Measurements from ENCODE around the gene PRCC. TPM values are rescaled to one million over a fixed set of nuclear protein-coding genes. Genes with fewer than 3 reads are reported as not detected.

The PRCC gene
- polyA plus RNA-seq, 3 donors, result 26.7 to 37.1 (median 29.6) TPM

DNA sequence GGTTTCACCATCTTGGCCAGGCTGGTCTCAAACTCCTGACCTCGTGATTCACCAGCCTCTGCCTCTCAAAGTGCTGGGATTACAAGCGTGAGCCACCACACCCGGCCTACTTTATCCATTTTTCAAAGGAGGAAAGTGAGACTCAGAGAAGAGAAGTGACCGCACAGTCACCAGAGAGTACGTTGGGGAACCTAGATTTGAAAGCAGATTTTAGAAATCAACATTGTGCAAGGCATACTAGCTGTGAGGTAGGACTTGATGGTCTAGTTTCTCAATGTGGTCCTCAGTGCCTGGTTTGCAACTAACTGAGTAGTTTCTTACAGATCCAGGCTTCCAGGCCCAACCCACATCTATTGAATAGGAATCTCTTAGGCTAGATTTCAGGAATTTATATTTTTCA lies 1.7 kb upstream of the PRCC start:
- intact Hi-C loops (cut with micrococcal nuclease), result loop anchor here (2.0 to 5.0 kb wide), 2 partner anchors 15 to 33 kb away; partner anchors contain the start of gene HDGF (in 2 of the 2)
- Histone ChIP-seq H3K27ac (ENCODE audit: low read depth in 1 of 2, low read length in 2 of 2) (peak overlapping the region; percentile 93 to 97), H3K79me2 (ENCODE audit: insufficient read depth, low read length) (peaks cover 40% of the 10 kb centered on the region), H3K4me3 (replicated peaks in 1 of 3; ENCODE audit: low read depth in 2 of 3, low read length in 3 of 3) (peak overlapping the region in 1 of 3 experiments; percentile 79), H3K27me3 (ENCODE audit: control insufficient read depth in 2 of 2, insufficient read depth in 2 of 2, low read length in 2 of 2) (no peaks in the 10 kb centered on the region), H3K4me2 (replicated peaks; ENCODE audit: extremely low read depth, low read length, poor library complexity, severe bottlenecking) (peak overlapping the region; percentile 90), H3K36me3 (replicated peaks in 1 of 2; ENCODE audit: control insufficient read depth in 1 of 2, insufficient read depth in 2 of 2, low read length in 2 of 2) (peaks cover 2 to 9% of the 10 kb centered on the region in 2 donors), H4K20me1 (ENCODE audit: insufficient read depth, low read length) (peaks cover 5% of the 10 kb centered on the region), H2AFZ (ENCODE audit: insufficient read depth, low read depth, low read length, poor library complexity, severe bottlenecking) (peak overlapping the region; percentile 89), H3K9me3 (replicated peaks in 1 of 2; ENCODE audit: control insufficient read depth in 1 of 2, insufficient read depth in 1 of 2, low read length in 2 of 2) (no peaks in the 10 kb centered on the region), H3K9ac (ENCODE audit: insufficient read depth, low read length, poor library complexity, severe bottlenecking) (no peak overlapping the region), H3K4me1 (ENCODE audit: control insufficient read depth in 1 of 2, insufficient read depth in 2 of 2, low read length in 2 of 2) (peaks cover 31% of the 10 kb centered on the region in 2 donors)
- H3K27me3 Mint-ChIP-seq (ENCODE audit: low read depth in 3 of 3), result peaks cover 0 to 2% (median 0%) of the 10 kb centered on the region in 3 donors
- TF ChIP-seq, protein P1, sequence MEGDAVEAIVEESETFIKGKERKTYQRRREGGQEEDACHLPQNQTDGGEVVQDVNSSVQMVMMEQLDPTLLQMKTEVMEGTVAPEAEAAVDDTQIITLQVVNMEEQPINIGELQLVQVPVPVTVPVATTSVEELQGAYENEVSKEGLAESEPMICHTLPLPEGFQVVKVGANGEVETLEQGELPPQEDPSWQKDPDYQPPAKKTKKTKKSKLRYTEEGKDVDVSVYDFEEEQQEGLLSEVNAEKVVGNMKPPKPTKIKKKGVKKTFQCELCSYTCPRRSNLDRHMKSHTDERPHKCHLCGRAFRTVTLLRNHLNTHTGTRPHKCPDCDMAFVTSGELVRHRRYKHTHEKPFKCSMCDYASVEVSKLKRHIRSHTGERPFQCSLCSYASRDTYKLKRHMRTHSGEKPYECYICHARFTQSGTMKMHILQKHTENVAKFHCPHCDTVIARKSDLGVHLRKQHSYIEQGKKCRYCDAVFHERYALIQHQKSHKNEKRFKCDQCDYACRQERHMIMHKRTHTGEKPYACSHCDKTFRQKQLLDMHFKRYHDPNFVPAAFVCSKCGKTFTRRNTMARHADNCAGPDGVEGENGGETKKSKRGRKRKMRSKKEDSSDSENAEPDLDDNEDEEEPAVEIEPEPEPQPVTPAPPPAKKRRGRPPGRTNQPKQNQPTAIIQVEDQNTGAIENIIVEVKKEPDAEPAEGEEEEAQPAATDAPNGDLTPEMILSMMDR (IDR thresholded peaks at IDR 0.05), result no peak
- H3K9me3 Mint-ChIP-seq, result peaks cover 0 to 1% (median 0%) of the 10 kb centered on the region in 7 donors
- H3K27ac Mint-ChIP-seq, result no peak overlapping the region
- peaks cover 3 to 9% of the 10 kb centered on the region in 2 donors for H3K36me3 Mint-ChIP-seq
- DNase-seq, result peak; percentile 50 to 63 (median 63)
- 0% methylated on average over 2 of the region's 5 CpGs for WGBS (ENCODE audit: insufficient coverage)
- peaks cover 21% of the 10 kb centered on the region for H3K4me1 Mint-ChIP-seq
- peak overlapping the region; percentile 20 to 42 for H3K4me3 Mint-ChIP-seq

DNA sequence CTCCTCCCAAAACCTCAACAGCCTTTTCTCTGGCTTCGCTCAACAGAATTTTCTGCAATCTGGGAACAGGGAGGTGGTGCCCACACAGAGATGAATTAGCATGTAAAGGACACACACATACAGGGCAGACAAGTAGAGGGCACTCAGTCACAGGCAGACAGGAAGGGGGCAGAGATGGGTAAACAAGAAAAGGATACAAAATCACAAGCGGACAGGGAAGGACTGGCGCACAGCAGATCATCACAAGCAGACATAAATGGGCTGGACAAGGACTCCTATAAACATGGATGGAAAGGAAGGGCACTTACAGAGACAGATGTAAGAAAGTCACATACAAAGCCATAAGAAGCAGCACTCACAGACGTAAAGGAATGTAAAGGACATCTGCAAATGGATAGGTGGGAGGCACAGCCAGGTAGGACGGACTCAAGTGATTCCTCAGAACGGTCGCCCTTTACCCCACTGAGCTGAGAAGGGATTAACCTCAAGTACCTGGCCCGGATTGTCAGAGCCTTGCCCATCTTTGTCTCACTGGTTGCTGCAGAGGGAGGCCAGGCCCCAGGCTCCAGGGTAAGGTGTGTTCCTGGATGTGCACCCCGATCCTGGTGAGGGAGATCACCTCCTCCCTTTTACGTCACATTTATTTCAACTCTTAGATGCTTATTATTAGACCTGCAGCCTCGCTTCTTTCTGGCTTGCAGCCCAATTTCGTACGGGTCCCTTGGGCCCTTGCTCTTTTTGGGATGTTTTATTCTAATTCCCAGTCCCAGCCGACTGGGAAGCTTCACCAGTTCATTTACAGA lies 836 bp upstream of the PRCC start:
- TF ChIP-seq, protein P1 (IDR thresholded peaks at IDR 0.05), result no peak
- no peak overlapping the region for H3K27ac Mint-ChIP-seq
- Histone ChIP-seq H3K4me1 (ENCODE audit: control insufficient read depth in 1 of 2, insufficient read depth in 2 of 2, low read length in 2 of 2) (peaks cover 31 to 37% of the 10 kb centered on the region in 2 donors), H3K27me3 (ENCODE audit: control insufficient read depth in 2 of 2, insufficient read depth in 2 of 2, low read length in 2 of 2) (no peaks in the 10 kb centered on the region), H3K9me3 (replicated peaks in 1 of 2; ENCODE audit: control insufficient read depth in 1 of 2, insufficient read depth in 1 of 2, low read length in 2 of 2) (no peaks in the 10 kb centered on the region), H3K4me3 (replicated peaks in 1 of 3; ENCODE audit: low read depth in 2 of 3, low read length in 3 of 3) (peak overlapping the region; percentile 74 to 95 (median 79)), H3K4me2 (replicated peaks; ENCODE audit: extremely low read depth, low read length, poor library complexity, severe bottlenecking) (peak overlapping the region; percentile 90), H3K27ac (ENCODE audit: low read depth in 1 of 2, low read length in 2 of 2) (peak overlapping the region; percentile 93 to 97), H2AFZ (ENCODE audit: insufficient read depth, low read depth, low read length, poor library complexity, severe bottlenecking) (peak overlapping the region; percentile 89), H3K79me2 (ENCODE audit: insufficient read depth, low read length) (peaks cover 49% of the 10 kb centered on the region), H4K20me1 (ENCODE audit: insufficient read depth, low read length) (peaks cover 14% of the 10 kb centered on the region), H3K9ac (ENCODE audit: insufficient read depth, low read length, poor library complexity, severe bottlenecking) (peak overlapping the region; percentile 55), H3K36me3 (replicated peaks in 1 of 2; ENCODE audit: control insufficient read depth in 1 of 2, insufficient read depth in 2 of 2, low read length in 2 of 2) (peaks cover 11 to 17% of the 10 kb centered on the region in 2 donors)
- H3K9me3 Mint-ChIP-seq, result peaks cover 0 to 1% (median 0%) of the 10 kb centered on the region in 7 donors
- 9% methylated on average over 10 of the region's 14 CpGs for WGBS (ENCODE audit: insufficient coverage)
- peaks cover 0 to 2% (median 0%) of the 10 kb centered on the region in 3 donors for H3K27me3 Mint-ChIP-seq (ENCODE audit: low read depth in 3 of 3)
- intact Hi-C loops (cut with micrococcal nuclease), result loop anchor here (1.0 to 5.0 kb wide), 4 partner anchors 16 to 38 kb away; partner anchors contain the start of genes HDGF (in 2 of the 2), MRPL24 (in 2 of the 2), ISG20L2 (in 1 of the 2) and METTL25B (in 1 of the 2)
- H3K4me3 Mint-ChIP-seq, result no peak overlapping the region
- H3K4me1 Mint-ChIP-seq, result peaks cover 29% of the 10 kb centered on the region
- peaks cover 11 to 17% of the 10 kb centered on the region in 2 donors for H3K36me3 Mint-ChIP-seq
- peak in 1 of 3 donors; percentile 20 for DNase-seq
